HepG2 (cell line): ENCODE results near the gene NDUFB10. TPM values are rescaled to one million over a fixed set of nuclear protein-coding genes. Genes with fewer than 3 reads are reported as not detected.

Source experiments
- ATAD3A ChIP-seq: sonication (generic); formaldehyde crosslinking; IDR thresholded peaks from 2 replicates; pipeline ENCODE4 v1.4.0; 2020; ENCODE audit warnings: missing genetic modification reagents
- HNRNPUL1 ChIP-seq: fragments of 200-400 bp; formaldehyde crosslinking; IDR thresholded peaks from 2 replicates; pipeline ENCODE4 v1.6.1; 2017; ENCODE audit warnings: low read depth, mild to moderate bottlenecking, low read length, moderate library complexity
- MYC ChIP-seq: sonication (generic); formaldehyde crosslinking; IDR thresholded peaks from 2 replicates; pipeline ENCODE4 v1.9.0; 2021; ENCODE audit warnings: missing genetic modification reagents, borderline replicate concordance
- NCOA2 ChIP-seq: sonication (generic); formaldehyde crosslinking; IDR thresholded peaks from 2 replicates; pipeline ENCODE4 v1.8.0; 2022; ENCODE audit warnings: inconsistent platforms
- NR2F2 ChIP-seq: IDR thresholded peaks from 2 replicates; pipeline ENCODE4 v1.6.1; 2012; ENCODE audit warnings: low read depth, inconsistent platforms, borderline replicate concordance
- SIX4 ChIP-seq: sonication (generic); formaldehyde crosslinking; IDR thresholded peaks from 2 replicates; pipeline ENCODE4 v1.4.0; 2020; ENCODE audit warnings: missing genetic modification reagents
- YEATS2 ChIP-seq: sonication (generic); formaldehyde crosslinking; IDR thresholded peaks from 2 replicates; pipeline ENCODE4 v1.4.0; 2020; ENCODE audit warnings: missing genetic modification reagents, borderline replicate concordance
- ZNF24 ChIP-seq: fragments of 450-650 bp; IDR thresholded peaks from 2 replicates; pipeline ENCODE4 v1.6.1; 2017; ENCODE audit warnings: antibody characterized with exemption, mild to moderate bottlenecking
- ZNF660 ChIP-seq: sonication (generic); formaldehyde crosslinking; IDR thresholded peaks from 2 replicates; pipeline ENCODE4 v1.5.1; 2020; ENCODE audit warnings: mild to moderate bottlenecking, low read depth, missing genetic modification reagents, borderline replicate concordance
- ZSCAN29 ChIP-seq: sonication (generic); formaldehyde crosslinking; conservative IDR thresholded peaks from 2 replicates; pipeline ENCODE4 v1.4.0; 2020; ENCODE audit warnings: mild to moderate bottlenecking, missing genetic modification reagents
- polyA plus RNA-seq, 8 experiments: library from polyadenylated mRNA; depleted of rRNA in 3 of 8; stranded (reverse) in 7 of 8; unstranded in 1 of 8; fragments of >200 nt; fragmentation: Illumina TruSeq in 4 of 8; extraction: Trizol in 4 of 8; gene quantifications; 2 replicates each; pipeline versions ENCODE4 v1.2.1 to v1.2.3, GENCODE V29; 2011 to 2016; ENCODE audit warnings: low read depth in 4 of 8, missing spikeins in 1 of 8, mixed read lengths in 1 of 8; ENCODE audit not compliant: insufficient read depth in 1 of 8
- total RNA-seq, 5 experiments: library from RNA; depleted of rRNA; stranded (reverse); fragments of >200 nt; fragmentation: Illumina TruSeq; extraction: Trizol; gene quantifications; 2 replicates each; pipeline ENCODE4 v1.2.3, GENCODE V29; 2016; ENCODE audit warnings: low read depth in 1 of 5
- TF ChIP-seq, protein P1 (sequence below): sonication (generic); formaldehyde crosslinking; IDR thresholded peaks from 2 replicates; pipeline ENCODE4 v1.5.1; 2020; ENCODE audit warnings: mild to moderate bottlenecking, missing genetic modification reagents
- TF ChIP-seq, protein P2 (sequence below): IDR thresholded peaks from 2 replicates; pipeline ENCODE4 v1.6.1; 2018; ENCODE audit warnings: missing genetic modification reagents, mild to moderate bottlenecking, missing compliant biosample characterization
- TF ChIP-seq, protein P3 (sequence below): sonication (generic); formaldehyde crosslinking; IDR thresholded peaks from 2 replicates; pipeline ENCODE4 v1.8.1; 2023; ENCODE audit warnings: mild to moderate bottlenecking, missing genetic modification reagents
- TF ChIP-seq, protein P4 (sequence below): sonication (generic); formaldehyde crosslinking; IDR thresholded peaks from 2 replicates; pipeline ENCODE4 v1.5.0; 2020; ENCODE audit warnings: mild to moderate bottlenecking, missing genetic modification reagents, borderline replicate concordance
- TF ChIP-seq, protein P5 (sequence below): sonication (generic); formaldehyde crosslinking; IDR thresholded peaks from 2 replicates; pipeline ENCODE4 v1.4.0; 2020; ENCODE audit warnings: missing genetic modification reagents
- TF ChIP-seq, protein P6 (sequence below): sonication (generic); formaldehyde crosslinking; IDR thresholded peaks from 2 replicates; pipeline ENCODE4 v1.5.0; 2020; ENCODE audit warnings: mild to moderate bottlenecking, missing genetic modification reagents

Gene NDUFB10
- total and polyA plus RNA-seq, 2 of the 13 experiments (the other 11 are each of a cell fraction or from before 2014, with no cell fraction given), result 68.6 to 157 TPM

DNA sequence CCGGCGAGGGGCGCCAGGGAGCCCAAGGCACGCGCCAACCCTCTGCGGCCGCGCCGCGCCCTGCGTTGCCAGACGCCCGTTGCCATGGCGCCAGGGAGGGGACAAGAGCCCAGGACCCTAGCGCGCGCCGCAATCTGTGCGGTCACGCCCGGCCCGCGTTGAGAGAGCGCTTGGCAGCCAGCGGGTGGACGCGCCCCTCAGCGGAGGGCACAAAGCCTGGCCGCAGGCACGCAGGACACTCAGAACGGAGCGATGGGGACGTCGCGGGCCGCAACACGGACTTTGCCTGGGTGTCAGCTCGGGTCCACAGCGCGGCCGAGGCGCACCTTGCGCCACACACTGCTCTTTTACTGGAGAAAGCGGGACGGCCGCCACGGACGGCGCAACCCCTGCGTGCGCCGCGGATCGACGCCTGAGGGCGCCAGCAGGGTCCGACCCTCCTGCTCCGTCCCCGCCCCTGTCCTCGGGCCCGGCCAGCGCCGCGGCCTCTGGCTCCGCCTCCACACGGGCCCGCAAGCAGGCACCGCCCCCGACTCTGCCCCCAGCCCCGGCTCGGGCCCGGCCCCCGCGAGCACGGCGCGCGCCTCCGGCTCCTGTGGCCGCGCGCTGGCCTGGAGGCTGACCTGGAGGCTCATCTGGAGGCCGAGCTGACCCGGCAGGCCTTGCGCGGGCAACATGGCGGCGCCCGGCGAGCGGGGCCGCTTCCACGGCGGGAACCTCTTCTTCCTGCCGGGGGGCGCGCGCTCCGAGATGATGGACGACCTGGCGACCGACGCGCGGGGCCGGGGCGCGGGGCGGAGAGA is 24.4 kb downstream of the NDUFB10 start, which contains the start of gene GFER (continued):
- TF ChIP-seq, protein P1, sequence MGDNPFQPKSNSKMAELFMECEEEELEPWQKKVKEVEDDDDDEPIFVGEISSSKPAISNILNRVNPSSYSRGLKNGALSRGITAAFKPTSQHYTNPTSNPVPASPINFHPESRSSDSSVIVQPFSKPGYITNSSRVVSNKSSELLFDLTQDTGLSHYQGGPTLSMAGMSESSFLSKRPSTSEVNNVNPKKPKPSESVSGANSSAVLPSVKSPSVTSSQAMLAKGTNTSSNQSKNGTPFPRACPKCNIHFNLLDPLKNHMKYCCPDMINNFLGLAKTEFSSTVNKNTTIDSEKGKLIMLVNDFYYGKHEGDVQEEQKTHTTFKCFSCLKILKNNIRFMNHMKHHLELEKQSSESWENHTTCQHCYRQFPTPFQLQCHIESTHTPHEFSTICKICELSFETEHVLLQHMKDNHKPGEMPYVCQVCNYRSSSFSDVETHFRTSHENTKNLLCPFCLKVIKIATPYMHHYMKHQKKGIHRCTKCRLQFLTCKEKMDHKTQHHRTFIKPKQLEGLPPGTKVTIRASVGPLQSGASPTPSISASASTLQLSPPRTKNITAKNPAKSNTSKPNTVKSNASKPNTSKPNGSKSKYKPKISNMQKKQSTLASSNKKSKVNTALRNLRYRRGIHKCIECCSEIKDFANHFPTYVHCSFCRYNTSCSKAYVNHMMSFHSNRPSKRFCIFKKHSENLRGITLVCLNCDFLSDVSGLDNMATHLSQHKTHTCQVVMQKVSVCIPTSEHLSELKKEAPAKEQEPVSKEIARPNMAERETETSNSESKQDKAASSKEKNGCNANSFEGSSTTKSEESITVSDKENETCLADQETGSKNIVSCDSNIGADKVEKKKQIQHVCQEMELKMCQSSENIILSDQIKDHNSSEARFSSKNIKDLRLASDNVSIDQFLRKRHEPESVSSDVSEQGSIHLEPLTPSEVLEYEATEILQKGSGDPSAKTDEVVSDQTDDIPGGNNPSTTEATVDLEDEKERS, result no peak
- TF ChIP-seq NCOA2 (no peak; the same call in 1 of the 2 replicates), ATAD3A (CRISPR knock-in tag) (no peak), NR2F2 (peak; percentile 97), HNRNPUL1 (no peak; the same call in 1 of the 2 replicates), ZSCAN29 (CRISPR knock-in tag) (no peak), SIX4 (CRISPR knock-in tag) (no peak), MYC (peak; percentile 59), ZNF24 (peak; percentile 45; the same call in 1 of the 2 replicates), ZNF660 (CRISPR knock-in tag) (no peak), YEATS2 (CRISPR knock-in tag) (peak; percentile 54; the same call in 1 of the 2 replicates)
- TF ChIP-seq, protein P2, sequence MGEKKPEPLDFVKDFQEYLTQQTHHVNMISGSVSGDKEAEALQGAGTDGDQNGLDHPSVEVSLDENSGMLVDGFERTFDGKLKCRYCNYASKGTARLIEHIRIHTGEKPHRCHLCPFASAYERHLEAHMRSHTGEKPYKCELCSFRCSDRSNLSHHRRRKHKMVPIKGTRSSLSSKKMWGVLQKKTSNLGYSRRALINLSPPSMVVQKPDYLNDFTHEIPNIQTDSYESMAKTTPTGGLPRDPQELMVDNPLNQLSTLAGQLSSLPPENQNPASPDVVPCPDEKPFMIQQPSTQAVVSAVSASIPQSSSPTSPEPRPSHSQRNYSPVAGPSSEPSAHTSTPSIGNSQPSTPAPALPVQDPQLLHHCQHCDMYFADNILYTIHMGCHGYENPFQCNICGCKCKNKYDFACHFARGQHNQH, result peak; percentile 44; the same call in 1 of the 2 replicates
- TF ChIP-seq, protein P3, sequence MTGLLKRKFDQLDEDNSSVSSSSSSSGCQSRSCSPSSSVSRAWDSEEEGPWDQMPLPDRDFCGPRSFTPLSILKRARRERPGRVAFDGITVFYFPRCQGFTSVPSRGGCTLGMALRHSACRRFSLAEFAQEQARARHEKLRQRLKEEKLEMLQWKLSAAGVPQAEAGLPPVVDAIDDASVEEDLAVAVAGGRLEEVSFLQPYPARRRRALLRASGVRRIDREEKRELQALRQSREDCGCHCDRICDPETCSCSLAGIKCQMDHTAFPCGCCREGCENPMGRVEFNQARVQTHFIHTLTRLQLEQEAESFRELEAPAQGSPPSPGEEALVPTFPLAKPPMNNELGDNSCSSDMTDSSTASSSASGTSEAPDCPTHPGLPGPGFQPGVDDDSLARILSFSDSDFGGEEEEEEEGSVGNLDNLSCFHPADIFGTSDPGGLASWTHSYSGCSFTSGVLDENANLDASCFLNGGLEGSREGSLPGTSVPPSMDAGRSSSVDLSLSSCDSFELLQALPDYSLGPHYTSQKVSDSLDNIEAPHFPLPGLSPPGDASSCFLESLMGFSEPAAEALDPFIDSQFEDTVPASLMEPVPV (CRISPR knock-in tag), result peak; percentile 10; the same call in 1 of the 2 replicates
- TF ChIP-seq, protein P4, sequence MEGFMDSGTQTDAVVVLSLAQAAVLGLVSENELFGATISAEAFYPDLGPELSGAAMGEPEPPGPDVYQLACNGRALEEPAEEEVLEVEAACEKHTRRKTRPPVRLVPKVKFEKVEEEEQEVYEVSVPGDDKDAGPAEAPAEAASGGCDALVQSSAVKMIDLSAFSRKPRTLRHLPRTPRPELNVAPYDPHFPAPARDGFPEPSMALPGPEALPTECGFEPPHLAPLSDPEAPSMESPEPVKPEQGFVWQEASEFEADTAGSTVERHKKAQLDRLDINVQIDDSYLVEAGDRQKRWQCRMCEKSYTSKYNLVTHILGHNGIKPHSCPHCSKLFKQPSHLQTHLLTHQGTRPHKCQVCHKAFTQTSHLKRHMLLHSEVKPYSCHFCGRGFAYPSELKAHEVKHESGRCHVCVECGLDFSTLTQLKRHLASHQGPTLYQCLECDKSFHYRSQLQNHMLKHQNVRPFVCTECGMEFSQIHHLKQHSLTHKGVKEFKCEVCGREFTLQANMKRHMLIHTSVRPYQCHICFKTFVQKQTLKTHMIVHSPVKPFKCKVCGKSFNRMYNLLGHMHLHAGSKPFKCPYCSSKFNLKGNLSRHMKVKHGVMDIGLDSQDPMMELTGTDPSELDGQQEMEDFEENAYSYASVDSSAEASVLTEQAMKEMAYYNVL (CRISPR knock-in tag), result peak; percentile 20; the same call in 1 of the 2 replicates
- TF ChIP-seq, protein P5, sequence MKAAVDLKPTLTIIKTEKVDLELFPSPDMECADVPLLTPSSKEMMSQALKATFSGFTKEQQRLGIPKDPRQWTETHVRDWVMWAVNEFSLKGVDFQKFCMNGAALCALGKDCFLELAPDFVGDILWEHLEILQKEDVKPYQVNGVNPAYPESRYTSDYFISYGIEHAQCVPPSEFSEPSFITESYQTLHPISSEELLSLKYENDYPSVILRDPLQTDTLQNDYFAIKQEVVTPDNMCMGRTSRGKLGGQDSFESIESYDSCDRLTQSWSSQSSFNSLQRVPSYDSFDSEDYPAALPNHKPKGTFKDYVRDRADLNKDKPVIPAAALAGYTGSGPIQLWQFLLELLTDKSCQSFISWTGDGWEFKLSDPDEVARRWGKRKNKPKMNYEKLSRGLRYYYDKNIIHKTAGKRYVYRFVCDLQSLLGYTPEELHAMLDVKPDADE (CRISPR knock-in tag), result no peak
- TF ChIP-seq, protein P6, sequence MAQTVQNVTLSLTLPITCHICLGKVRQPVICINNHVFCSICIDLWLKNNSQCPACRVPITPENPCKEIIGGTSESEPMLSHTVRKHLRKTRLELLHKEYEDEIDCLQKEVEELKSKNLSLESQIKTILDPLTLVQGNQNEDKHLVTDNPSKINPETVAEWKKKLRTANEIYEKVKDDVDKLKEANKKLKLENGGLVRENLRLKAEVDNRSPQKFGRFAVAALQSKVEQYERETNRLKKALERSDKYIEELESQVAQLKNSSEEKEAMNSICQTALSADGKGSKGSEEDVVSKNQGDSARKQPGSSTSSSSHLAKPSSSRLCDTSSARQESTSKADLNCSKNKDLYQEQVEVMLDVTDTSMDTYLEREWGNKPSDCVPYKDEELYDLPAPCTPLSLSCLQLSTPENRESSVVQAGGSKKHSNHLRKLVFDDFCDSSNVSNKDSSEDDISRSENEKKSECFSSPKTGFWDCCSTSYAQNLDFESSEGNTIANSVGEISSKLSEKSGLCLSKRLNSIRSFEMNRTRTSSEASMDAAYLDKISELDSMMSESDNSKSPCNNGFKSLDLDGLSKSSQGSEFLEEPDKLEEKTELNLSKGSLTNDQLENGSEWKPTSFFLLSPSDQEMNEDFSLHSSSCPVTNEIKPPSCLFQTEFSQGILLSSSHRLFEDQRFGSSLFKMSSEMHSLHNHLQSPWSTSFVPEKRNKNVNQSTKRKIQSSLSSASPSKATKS (CRISPR knock-in tag), result no peak
